Dermis blood vessel endothelial cell (primary cell): ENCODE results near the gene GPR18. TPM values are rescaled to one million over a fixed set of nuclear protein-coding genes. Genes with fewer than 3 reads are reported as not detected.

ENCODE experiments used
- DNase-seq: peaks from one replicate; pipeline ENCODE4 v3.0.0; 2010
- total RNA-seq: library from RNA; depleted of rRNA; stranded (reverse); fragments of >200 nt; gene quantifications from 2 replicates; pipeline ENCODE4 v1.2.3, GENCODE V29; 2014

The GPR18 gene
- total RNA-seq, result not detected in 2 replicates

GRCh38 chr13:99258210-99258860 is at the start of gene GPR18:
GPR18 (minus strand) TSS chr13:99258379; CDS start chr13:99255872, 2,507 bp downstream.
- DNase-seq, result peak; percentile 17

DNA sequence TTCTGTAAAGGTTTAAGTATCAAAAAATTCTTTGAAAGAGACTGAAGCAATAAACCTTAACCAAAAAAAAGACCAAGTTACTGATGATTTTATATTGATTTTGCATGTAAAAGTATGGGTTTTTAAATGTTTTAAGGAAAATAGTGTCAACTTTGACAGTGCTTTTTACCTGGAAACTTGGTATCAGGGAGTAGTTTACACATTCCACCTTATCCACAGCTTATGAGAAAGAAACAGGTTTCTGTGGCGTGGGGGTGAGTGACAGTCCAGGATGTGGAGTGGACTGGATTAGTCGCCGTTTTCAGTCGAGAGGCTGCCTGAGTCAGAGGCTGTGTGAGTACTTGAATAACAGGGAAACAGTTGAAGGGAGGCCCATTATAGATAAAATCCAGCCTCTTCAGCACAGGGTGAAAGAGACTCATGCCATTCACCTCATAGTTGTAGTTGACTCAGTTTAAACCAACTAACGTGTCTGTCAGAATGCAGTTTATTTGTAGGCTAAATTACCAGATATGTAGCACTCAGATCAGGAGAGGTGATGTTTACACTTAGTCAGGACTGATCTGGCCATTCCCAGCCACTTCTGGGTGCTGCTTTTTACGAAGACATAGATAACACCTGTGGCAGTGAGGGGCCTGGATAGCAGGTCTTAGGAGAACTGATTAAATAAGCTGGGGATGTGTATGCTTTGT is 49.6 kb upstream of the GPR18 start:
- DNase-seq, result peak; percentile 88

DNA sequence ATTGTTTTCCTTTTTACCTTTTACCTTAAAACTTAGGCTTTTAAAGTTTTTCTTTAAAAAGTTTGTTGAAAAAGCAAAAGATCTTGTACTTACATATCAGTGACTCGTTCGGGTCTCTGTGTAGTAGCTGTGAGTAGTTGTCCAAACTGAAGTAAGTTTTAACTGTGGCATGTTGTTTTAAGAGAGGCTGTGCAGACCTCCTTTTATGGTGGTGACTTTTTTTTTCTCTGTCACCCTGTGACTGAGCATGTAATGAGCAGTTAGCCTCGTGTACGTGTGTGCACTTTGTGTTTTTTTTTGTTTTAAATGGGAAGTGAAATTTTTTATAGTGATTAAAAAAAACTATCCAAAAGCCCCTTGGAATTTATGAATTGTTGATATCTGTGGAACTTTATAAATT is 49.1 kb upstream of the GPR18 start, which contains the start of gene GPR183:
Gene GPR183 (minus strand): TSS at position 153 of the 400 bp plus-strand sequence. CDS start 11,254 bp downstream, outside the sequence.
- DNase-seq, result peak; percentile 64

- DNase-seq, result no peak
These were observed 47.4 kb upstream of the GPR18 start for GRCh38 chr13:99305566-99305965.

- DNase-seq, result no peak
These were observed 47.0 kb upstream of the GPR18 start for GRCh38 chr13:99305158-99305557.

- DNase-seq, result no peak
These were observed 46.4 kb upstream of the GPR18 start for GRCh38 chr13:99304541-99304940.

GRCh38 chr13:99303863-99304521 is 45.8 kb upstream of the GPR18 start:
- no peak for DNase-seq

GRCh38 chr13:99302637-99303505 is 44.7 kb upstream of the GPR18 start:
- DNase-seq, result no peak

- DNase-seq, result no peak
These were observed 43.9 kb upstream of the GPR18 start for GRCh38 chr13:99301913-99302636.

GRCh38 chr13:99301056-99301838 is 43.1 kb upstream of the GPR18 start:
- no peak for DNase-seq

DNA sequence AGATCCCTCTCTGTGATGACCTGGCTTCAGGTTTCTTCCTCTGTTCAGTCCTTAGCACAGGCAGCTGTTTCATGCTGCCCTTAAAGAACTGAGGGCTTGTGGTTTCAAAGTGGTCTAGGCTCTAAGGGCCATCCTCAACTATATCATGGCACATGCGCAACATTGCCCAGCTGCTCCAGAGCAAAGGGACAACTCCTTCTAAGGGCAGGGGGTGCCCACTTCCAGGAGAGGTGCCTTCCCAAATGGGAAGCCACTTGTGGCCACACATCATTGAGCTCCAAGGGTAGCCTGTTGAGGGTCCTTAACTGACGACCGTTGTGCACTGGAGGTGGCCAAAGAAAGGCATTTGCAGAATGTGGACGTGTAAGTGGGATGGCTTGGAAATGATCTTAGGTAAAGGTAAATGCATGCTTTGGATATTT is 41.8 kb upstream of the GPR18 start:
- DNase-seq, result no peak

DNA sequence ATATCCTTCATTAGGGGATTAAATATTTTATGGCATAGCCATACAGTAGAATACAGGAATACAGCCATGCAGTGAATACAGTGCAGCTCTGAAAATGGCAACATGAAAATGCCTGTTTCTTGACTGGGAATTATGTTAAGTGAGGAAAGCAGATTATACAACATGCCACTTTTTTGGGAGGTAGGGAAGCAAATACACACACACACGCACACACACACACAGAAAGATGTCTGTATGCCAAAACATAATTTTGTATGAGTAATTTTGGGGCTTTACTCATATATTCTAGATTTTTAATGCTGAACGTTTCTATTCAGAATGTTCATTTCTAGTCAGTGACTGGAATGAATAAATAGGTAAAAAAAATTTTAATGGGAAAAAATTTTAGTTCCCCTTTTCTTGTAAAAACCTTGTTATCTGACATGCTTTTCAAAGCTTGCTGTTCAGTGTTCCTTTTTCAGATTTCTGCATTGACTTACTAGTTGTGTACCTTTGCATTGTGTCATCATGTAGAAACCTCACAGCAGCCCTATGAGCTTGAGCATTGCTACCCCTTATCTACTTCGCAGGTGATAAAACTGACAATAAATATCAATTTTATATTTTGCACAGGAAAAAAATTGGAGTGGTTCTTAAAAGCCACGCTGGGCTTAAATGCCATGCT is 41.2 kb upstream of the GPR18 start:
- no peak for DNase-seq

DNA sequence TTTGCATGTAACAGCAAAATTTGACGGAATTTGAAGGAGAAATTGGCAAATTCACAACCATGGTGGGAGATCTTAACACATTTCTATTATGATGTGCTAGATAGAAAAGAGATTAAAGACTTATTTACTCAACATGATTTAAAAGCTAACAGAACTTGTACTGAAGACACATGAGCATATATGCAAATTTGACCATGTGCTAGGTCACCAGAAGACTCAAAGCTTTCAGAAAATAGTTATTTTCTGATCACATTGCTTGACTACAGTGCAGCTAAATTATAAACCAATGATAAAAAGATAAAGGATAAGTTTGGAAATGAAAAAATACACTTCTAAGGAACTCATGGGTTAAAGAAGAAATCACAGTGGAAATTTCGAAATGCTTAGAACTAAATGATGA is 39.9 kb upstream of the GPR18 start:
- no peak for DNase-seq

- DNase-seq, result no peak
These were observed 39.2 kb upstream of the GPR18 start for GRCh38 chr13:99297331-99297730.

DNA sequence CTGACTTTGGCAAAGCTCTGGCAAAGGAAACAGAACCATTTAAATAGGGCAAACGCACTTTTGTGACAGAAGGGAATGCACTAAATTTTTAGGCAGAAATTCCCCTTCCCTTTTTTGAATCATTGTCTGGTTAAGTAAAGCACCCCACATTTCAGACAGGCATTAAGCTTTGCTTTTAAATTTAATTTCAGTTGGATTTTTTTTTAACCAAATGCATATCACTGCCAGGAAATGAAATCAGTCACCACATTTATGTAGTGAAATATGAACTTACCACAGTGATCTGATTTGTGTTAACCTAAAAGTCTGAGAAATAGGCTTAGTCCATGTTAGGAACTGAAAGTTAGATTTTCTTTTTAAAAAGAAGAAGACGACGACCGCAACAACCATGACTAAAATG is 38.2 kb upstream of the GPR18 start:
- DNase-seq, result no peak

DNA sequence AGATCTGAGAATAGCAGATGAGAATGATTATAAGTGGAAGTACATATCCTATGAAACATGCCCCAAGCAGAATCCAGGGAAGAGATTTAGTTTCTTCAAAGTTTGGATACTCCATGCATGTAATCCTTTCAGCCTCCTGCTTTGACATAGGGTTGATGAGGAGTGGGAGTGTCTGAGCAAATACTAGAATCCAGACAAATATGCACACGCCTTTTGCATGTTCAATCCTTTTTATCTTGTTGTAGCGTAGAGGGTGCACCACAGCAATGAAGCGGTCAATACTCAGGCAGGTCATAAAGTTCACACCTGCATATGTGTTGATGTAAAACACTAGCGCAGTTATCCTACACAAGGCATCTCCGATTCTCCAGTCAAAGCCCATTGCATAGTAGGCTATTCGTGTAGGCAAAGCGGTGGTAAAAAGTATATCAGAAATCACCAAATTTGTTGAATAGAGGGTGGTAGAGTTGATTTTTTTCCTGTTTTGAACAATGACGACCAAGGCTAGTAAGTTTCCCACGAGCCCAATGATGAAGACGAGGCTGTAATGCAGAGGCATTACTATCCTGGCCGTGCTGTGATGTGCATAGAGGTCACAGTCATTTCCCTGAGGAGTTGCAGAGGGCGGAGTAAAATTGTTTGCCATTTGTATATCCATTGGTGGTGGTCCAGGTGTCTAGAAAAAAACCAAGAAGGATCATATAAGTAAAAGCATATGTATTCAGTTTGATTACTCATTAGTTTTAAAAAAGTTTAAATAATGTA is 37.5 kb upstream of the GPR18 start:
- DNase-seq, result no peak

DNA sequence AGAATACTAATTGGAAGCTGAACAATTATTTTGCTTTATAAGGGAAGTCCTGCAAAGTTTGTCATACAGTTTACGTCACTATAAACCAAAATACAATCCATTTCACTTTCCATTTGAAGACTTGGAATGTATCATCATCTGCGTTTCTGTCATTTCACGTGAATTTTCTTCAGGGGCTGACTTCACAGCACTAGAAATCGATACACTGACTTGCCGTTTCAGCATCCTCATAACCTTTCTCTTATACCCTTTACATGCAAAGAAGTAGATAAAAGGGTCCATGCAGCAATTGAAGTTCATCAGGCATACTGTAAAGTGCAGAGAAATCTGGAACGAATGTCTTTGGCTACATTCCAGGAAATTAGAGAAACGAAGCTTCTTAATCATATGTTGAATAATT is 36.8 kb upstream of the GPR18 start:
- DNase-seq, result no peak

DNA sequence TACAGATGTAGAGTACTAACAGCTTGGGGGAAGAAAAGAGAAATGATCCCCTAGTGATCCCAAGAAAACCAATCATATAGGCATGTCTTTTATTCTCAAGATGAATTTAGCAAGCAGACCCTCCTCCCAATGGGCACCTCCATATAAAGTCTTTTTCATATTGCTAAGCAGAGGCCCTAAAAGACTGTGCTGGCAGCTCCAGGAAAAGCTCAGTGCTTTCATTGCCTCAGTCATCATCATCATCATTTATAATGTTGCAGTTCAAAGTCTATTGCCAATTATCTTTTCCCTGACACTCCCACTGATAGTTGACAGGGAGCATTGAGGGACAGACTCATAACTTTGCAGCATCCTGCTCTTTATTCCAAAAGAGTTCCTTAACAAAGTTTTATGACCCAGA is 36.0 kb upstream of the GPR18 start:
- no peak for DNase-seq

- DNase-seq, result no peak
These were observed 35.0 kb upstream of the GPR18 start for GRCh38 chr13:99293178-99293577.

DNA sequence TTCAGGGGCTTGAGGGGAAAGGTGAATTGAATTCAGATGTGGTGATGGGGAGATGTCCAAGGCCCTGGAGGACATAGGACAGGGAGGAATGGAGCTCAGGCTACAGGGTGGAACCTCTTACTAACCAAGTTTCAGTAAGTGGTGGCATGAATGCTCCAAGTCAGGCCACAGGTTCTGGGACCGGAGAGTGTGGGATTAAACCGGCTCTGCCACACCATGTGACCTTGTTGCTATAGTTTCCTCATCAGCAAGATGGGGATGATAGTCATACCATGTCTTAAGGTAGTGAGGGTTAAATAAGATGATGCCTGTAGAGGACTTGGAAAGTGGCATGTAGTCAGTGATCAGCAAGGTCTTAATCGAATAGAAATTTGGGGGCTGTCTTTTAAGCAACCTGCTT is 32.7 kb upstream of the GPR18 start:
- no peak for DNase-seq
